Lower lobe of right lung (tissue), 2 donors: ENCODE measurements around the gene LCORL. TPM values are rescaled to one million over a fixed set of nuclear protein-coding genes. Genes with fewer than 3 reads are reported as not detected.

Experiments used
- ATAC-seq, 2 donors: fragments of 200-7000 bp; cut with Tn5 transposase; one replicate each; pipeline ENCODE4 v1.9.1; 2020 to 2022; ENCODE audit warnings: mild to moderate bottlenecking in 2 of 2, moderate library complexity in 2 of 2
- DNase-seq: peaks from one replicate; pipeline ENCODE4 v3.0.0-alpha.2; 2020
- H3K27ac ChIP-seq: fragments of 200-600 bp; one replicate; pipeline ENCODE4 v1.8.0; 2022
- H3K27me3 ChIP-seq: fragments of 200-600 bp; one replicate; pipeline ENCODE4 v1.8.0; 2022; ENCODE audit warnings: low read depth
- H3K36me3 ChIP-seq: fragments of 200-600 bp; one replicate; pipeline ENCODE4 v1.8.0; 2022; ENCODE audit warnings: mild to moderate bottlenecking
- H3K4me1 ChIP-seq: fragments of 200-600 bp; one replicate; pipeline ENCODE4 v1.8.0; 2022
- H3K4me3 ChIP-seq: fragments of 200-600 bp; one replicate; pipeline ENCODE4 v1.8.0; 2022; ENCODE audit warnings: mild to moderate bottlenecking
- H3K9me3 ChIP-seq: fragments of 200-600 bp; one replicate; pipeline ENCODE4 v1.8.0; 2022
- CTCF ChIP-seq: fragments of 200-600 bp; IDR thresholded peaks from one replicate; pipeline ENCODE4 v1.8.0; 2022; ENCODE audit warnings: antibody characterized with exemption, mild to moderate bottlenecking
- intact Hi-C: fragments of 100-400 bp; cut with DNase I; formaldehyde crosslinking; loops from one replicate; pipeline ENCODE4 v1.11.0; 2022
- total RNA-seq: library from RNA; stranded (reverse); fragmentation: NEBNext Ultra II Directional; extraction: Animal tissue kit (Norgen Biotek cat#: 25700); gene quantifications from one replicate; pipeline ENCODE4 v1.2.1, GENCODE V29; 2021
- donor health status: DM: no; HTN: yes; CAD: no; lungs with severe emphysema.

The LCORL gene
- total RNA-seq, 1 donor from 2014 or later = 13.6 TPM

- DNase-seq (no peak), ATAC-seq (no peak)
- no peaks in the 10 kb centered on the region for H3K4me1 ChIP-seq
- H3K9me3 ChIP-seq = no peaks in the 10 kb centered on the region
- H3K36me3 ChIP-seq = no peaks in the 10 kb centered on the region
- H3K4me3 ChIP-seq = no peak overlapping the region
- intact Hi-C loops = no loop called here
- no peak for TF ChIP-seq CTCF
- H3K27me3 ChIP-seq = no peaks in the 10 kb centered on the region
- H3K27ac ChIP-seq = no peak overlapping the region
Observed at GRCh38 chr4:18056030-18056429, 34.5 kb upstream of the LCORL start.

- ATAC-seq (no peak), DNase-seq (no peak)
- Histone ChIP-seq H3K27ac (no peak overlapping the region), H3K36me3 (no peaks in the 10 kb centered on the region), H3K27me3 (no peaks in the 10 kb centered on the region), H3K9me3 (no peaks in the 10 kb centered on the region), H3K4me3 (no peak overlapping the region), H3K4me1 (no peaks in the 10 kb centered on the region)
- intact Hi-C loops = no loop called here
- TF ChIP-seq CTCF = no peak
Observed at GRCh38 chr4:18052158-18052557, 30.6 kb upstream of the LCORL start.

GRCh38 chr4:18051281-18051680, 29.7 kb upstream of the LCORL start:
- Histone ChIP-seq H3K36me3 (no peaks in the 10 kb centered on the region), H3K27ac (no peak overlapping the region), H3K9me3 (no peaks in the 10 kb centered on the region), H3K4me3 (no peak overlapping the region), H3K27me3 (no peaks in the 10 kb centered on the region), H3K4me1 (no peaks in the 10 kb centered on the region)
- intact Hi-C loops = no loop called here
- TF ChIP-seq CTCF = no peak
- DNase-seq (no peak), ATAC-seq (no peak)

- Histone ChIP-seq H3K4me3 (no peak overlapping the region), H3K4me1 (no peaks in the 10 kb centered on the region), H3K27me3 (no peaks in the 10 kb centered on the region), H3K36me3 (no peaks in the 10 kb centered on the region), H3K27ac (no peak overlapping the region), H3K9me3 (no peaks in the 10 kb centered on the region)
- intact Hi-C loops = no loop called here
- no peak for TF ChIP-seq CTCF
- ATAC-seq = no peak
- no peak for DNase-seq
Observed at GRCh38 chr4:18050448-18050847, 28.9 kb upstream of the LCORL start.

GRCh38 chr4:18049446-18049845, 27.9 kb upstream of the LCORL start:
- TF ChIP-seq CTCF = no peak
- no peaks in the 10 kb centered on the region for H3K27me3 ChIP-seq

GRCh38 chr4:18042754-18043153, 21.2 kb upstream of the LCORL start:
- intact Hi-C loops = no loop called here
- H3K4me1 ChIP-seq = no peaks in the 10 kb centered on the region
- no peaks in the 10 kb centered on the region for H3K9me3 ChIP-seq
- H3K27ac ChIP-seq = no peak overlapping the region
- TF ChIP-seq CTCF = no peak
- H3K36me3 ChIP-seq = no peaks in the 10 kb centered on the region
- DNase-seq (no peak), ATAC-seq (no peak)
- no peak overlapping the region for H3K4me3 ChIP-seq
- no peaks in the 10 kb centered on the region for H3K27me3 ChIP-seq

More at GRCh38 chr4:18049446-18049845, 27.9 kb upstream of the LCORL start:
- H3K4me1 ChIP-seq = no peaks in the 10 kb centered on the region
- no peaks in the 10 kb centered on the region for H3K9me3 ChIP-seq
- ATAC-seq = no peak
- intact Hi-C loops = no loop called here
- no peak overlapping the region for H3K27ac ChIP-seq
- no peak overlapping the region for H3K4me3 ChIP-seq
- no peak for DNase-seq
- H3K36me3 ChIP-seq = no peaks in the 10 kb centered on the region
